Panc1 (cell line): ENCODE data around the gene AGBL4. TPM values are rescaled to one million over a fixed set of nuclear protein-coding genes. Genes with fewer than 3 reads are reported as not detected.

Experiments
- ATAC-seq: fragments of 200-7000 bp; cut with Tn5 transposase; 2 replicates; pipeline ENCODE4 v1.9.1; 2020; ENCODE audit warnings: mild to moderate bottlenecking, moderate library complexity
- BruUV-seq: library from RNA; stranded (reverse); fragments of 400-500 nt; replicated peaks from 2 replicates; lab custom pipeline; 2021; lab: Mats Ljungman, UMichigan
- CTCF ChIA-PET: fragments of 300-600 bp; sonication (Branson Sonifier 250); formaldehyde crosslinking; loops from one replicate; lab custom pipeline; 2022; ENCODE audit warnings: antibody characterized with exemption; lab: Charles Lee
- POLR2A ChIA-PET: fragments of 300-600 bp; sonication (Branson Sonifier 250); formaldehyde crosslinking; loops from one replicate; lab custom pipeline; 2022; ENCODE audit warnings: antibody characterized with exemption; lab: Charles Lee
- DNase-seq: peaks from one replicate; pipeline ENCODE4 v3.0.0-alpha.2; 2010; ENCODE audit warnings: low read depth, low spot score
- H3K27ac ChIP-seq: 2 replicates; pipeline ENCODE4 v1.5.1; 2011; ENCODE audit warnings: mild to moderate bottlenecking, low read length, inconsistent platforms
- H3K27me3 ChIP-seq: fragments of 200-500 bp; sonication (Bioruptor generic); 2 replicates; pipeline ENCODE4 v1.6.0; 2014; ENCODE audit warnings: low read length, inconsistent platforms; ENCODE audit not compliant: control insufficient read depth, insufficient read depth
- H3K36me3 ChIP-seq: fragments of 200-500 bp; sonication (Bioruptor generic); 2 replicates; pipeline ENCODE4 v1.5.1; 2014; ENCODE audit warnings: inconsistent platforms, mild to moderate bottlenecking, low read length, moderate library complexity; ENCODE audit not compliant: control insufficient read depth, insufficient read depth
- H3K4me1 ChIP-seq: 2 replicates; pipeline ENCODE4 v1.5.1; 2011; ENCODE audit warnings: inconsistent platforms, mild to moderate bottlenecking, low read length, moderate library complexity; ENCODE audit not compliant: control insufficient read depth, insufficient read depth
- H3K4me3 ChIP-seq, 2 experiments: 2 replicates each; pipeline ENCODE4 v1.5.1; 2011 to 2012; ENCODE audit warnings: low read depth in 2 of 2, low read length in 2 of 2, mild to moderate bottlenecking in 2 of 2, inconsistent platforms in 1 of 2, moderate library complexity in 1 of 2
- H3K9me3 ChIP-seq: fragments of 200-500 bp; sonication (Bioruptor generic); 2 replicates; pipeline ENCODE4 v1.5.1; 2014; ENCODE audit warnings: low read depth, mild to moderate bottlenecking, inconsistent platforms, low read length, moderate library complexity; ENCODE audit not compliant: control insufficient read depth, insufficient read depth
- POLR2AphosphoS5 ChIP-seq: IDR thresholded peaks from 2 replicates; pipeline ENCODE4 v1.6.1; 2012; ENCODE audit warnings: mild to moderate bottlenecking, low read depth, low read length, moderate library complexity
- SIN3A ChIP-seq: IDR thresholded peaks from 2 replicates; pipeline ENCODE4 v1.6.1; 2012; ENCODE audit warnings: low read depth, mild to moderate bottlenecking, low read length, moderate library complexity, borderline replicate concordance; ENCODE audit not compliant: insufficient read depth
- TCF7L2 ChIP-seq: IDR thresholded peaks from 2 replicates; pipeline ENCODE4 v1.6.1; 2011; ENCODE audit warnings: mild to moderate bottlenecking, low read depth, low read length, inconsistent platforms
- in situ Hi-C: cut with HindIII; loops from 2 replicates; pipeline ENCODE4 v1.10.0; 2016; ENCODE audit warnings: low sequenced_read_pairs, low pct_unique_long_range_greater_than_20kb
- intact Hi-C: fragments of 100-400 bp; cut with micrococcal nuclease; formaldehyde crosslinking; loops from one replicate; pipeline ENCODE4 v1.10.0; 2022; ENCODE audit not compliant: unreplicated experiment
- total RNA-seq: library from RNA; stranded (reverse); gene quantifications from one replicate; pipeline ENCODE4 v1.2.1, GENCODE V29; 2021; ENCODE audit not compliant: unreplicated experiment
- TF ChIP-seq, protein P1 (sequence below), 2 experiments: IDR thresholded peaks; 2 replicates each; pipeline ENCODE4 v1.6.1; 2011 to 2012; ENCODE audit warnings: low read depth in 2 of 2, control low read depth in 1 of 2, low read length in 1 of 2, mild to moderate bottlenecking in 1 of 2, moderate library complexity in 1 of 2; ENCODE audit not compliant: insufficient read depth in 1 of 2
- TF ChIP-seq, protein P2 (sequence below): fragments of 450-650 bp; IDR thresholded peaks from 2 replicates; pipeline ENCODE4 v1.5.1; 2017; ENCODE audit warnings: mild to moderate bottlenecking

Gene AGBL4
- total RNA-seq, 1 experiment from 2014 or later: not detected

DNA sequence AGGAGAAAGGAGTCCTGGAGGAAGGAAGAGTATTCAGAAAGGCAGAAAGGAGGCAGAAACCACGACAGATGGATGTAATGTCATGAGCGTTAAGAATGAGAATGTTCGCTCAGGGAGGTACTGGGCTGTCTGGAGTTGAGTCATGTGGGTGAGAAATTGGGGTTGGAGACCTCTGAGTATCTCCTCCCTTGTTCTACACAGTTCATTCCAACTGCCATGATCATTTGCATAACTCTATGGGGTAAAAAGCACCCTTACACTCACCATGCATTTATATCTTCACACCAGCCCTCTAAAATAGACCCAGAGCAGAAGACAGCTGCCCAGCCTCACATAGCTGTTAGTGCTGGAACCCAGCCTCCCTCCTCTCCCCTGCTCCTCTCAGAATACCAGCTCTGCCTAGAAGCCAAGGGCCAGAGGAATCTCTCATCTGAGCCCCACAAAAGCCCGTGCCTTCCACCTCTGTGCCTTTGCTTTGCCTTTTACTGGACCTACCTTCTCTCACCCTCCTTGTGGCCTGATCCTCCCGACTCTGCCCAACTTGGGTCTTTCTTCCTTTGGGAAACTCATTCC lies 1332.2 kb downstream of the AGBL4 start:
- POLR2A ChIA-PET: no interaction called here
- no peak overlapping the region for H3K27ac ChIP-seq
- H3K4me3 ChIP-seq: no peak overlapping the region
- no peak for ATAC-seq
- no peaks in the 10 kb centered on the region for H3K36me3 ChIP-seq
- in situ Hi-C loops (no loop called here), intact Hi-C loops (no loop called here)
- TF ChIP-seq, protein P1, sequence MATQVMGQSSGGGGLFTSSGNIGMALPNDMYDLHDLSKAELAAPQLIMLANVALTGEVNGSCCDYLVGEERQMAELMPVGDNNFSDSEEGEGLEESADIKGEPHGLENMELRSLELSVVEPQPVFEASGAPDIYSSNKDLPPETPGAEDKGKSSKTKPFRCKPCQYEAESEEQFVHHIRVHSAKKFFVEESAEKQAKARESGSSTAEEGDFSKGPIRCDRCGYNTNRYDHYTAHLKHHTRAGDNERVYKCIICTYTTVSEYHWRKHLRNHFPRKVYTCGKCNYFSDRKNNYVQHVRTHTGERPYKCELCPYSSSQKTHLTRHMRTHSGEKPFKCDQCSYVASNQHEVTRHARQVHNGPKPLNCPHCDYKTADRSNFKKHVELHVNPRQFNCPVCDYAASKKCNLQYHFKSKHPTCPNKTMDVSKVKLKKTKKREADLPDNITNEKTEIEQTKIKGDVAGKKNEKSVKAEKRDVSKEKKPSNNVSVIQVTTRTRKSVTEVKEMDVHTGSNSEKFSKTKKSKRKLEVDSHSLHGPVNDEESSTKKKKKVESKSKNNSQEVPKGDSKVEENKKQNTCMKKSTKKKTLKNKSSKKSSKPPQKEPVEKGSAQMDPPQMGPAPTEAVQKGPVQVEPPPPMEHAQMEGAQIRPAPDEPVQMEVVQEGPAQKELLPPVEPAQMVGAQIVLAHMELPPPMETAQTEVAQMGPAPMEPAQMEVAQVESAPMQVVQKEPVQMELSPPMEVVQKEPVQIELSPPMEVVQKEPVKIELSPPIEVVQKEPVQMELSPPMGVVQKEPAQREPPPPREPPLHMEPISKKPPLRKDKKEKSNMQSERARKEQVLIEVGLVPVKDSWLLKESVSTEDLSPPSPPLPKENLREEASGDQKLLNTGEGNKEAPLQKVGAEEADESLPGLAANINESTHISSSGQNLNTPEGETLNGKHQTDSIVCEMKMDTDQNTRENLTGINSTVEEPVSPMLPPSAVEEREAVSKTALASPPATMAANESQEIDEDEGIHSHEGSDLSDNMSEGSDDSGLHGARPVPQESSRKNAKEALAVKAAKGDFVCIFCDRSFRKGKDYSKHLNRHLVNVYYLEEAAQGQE (IDR thresholded peaks at IDR 0.05; ENCODE audit: insufficient read depth in 1 of 2, low read depth in 2 of 2, low read length in 1 of 2): no peak
- TF ChIP-seq POLR2AphosphoS5: no peak
- no peak for TF ChIP-seq TCF7L2
- no peak for TF ChIP-seq SIN3A
- TF ChIP-seq, protein P2, sequence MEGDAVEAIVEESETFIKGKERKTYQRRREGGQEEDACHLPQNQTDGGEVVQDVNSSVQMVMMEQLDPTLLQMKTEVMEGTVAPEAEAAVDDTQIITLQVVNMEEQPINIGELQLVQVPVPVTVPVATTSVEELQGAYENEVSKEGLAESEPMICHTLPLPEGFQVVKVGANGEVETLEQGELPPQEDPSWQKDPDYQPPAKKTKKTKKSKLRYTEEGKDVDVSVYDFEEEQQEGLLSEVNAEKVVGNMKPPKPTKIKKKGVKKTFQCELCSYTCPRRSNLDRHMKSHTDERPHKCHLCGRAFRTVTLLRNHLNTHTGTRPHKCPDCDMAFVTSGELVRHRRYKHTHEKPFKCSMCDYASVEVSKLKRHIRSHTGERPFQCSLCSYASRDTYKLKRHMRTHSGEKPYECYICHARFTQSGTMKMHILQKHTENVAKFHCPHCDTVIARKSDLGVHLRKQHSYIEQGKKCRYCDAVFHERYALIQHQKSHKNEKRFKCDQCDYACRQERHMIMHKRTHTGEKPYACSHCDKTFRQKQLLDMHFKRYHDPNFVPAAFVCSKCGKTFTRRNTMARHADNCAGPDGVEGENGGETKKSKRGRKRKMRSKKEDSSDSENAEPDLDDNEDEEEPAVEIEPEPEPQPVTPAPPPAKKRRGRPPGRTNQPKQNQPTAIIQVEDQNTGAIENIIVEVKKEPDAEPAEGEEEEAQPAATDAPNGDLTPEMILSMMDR: no peak
- BruUV-seq: no TSS peak
- CTCF ChIA-PET: no interaction called here
- H3K9me3 ChIP-seq: no peaks in the 10 kb centered on the region
- H3K4me1 ChIP-seq: no peaks in the 10 kb centered on the region
- peaks cover 14% of the 10 kb centered on the region; the same call in 1 of the 2 replicates for H3K27me3 ChIP-seq
- DNase-seq: no peak

DNA sequence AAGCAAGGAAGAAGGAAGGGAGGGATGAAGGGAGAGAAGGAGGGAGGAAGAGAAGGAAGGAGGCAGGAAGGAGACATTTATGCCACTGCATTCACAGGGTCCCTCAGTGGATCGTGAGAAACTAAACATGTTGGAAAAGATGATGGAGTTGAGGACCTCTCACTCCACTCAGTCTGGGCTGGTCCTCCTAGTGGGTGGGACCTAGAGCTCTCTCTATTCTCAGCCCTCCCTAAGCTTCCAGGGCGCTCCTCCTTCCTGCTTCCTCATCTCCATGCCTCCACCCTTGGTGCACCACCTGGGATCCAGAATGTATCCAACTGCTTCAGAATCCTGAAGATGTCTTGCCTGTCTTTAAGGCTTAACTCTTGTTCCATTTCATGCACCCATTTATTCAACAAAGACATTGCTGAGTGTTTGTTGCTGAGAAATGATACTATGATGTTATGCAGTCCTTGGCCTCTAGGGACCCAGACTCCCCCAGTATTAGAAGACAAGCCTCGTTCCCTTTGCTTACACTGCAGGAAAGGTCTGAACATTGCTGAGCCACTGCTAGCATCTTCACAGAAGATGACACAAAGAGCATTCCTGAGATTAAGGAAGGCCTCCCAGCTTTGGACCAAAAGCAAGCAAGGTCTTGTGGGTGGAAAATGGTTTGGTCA lies 1335.5 kb downstream of the AGBL4 start:
- POLR2A ChIA-PET: no interaction called here
- intact Hi-C loops: no loop called here

More for the DNA sequence above, 1335.5 kb downstream of the AGBL4 start:
- TF ChIP-seq, protein P2: peak; percentile 42
- no peak for TF ChIP-seq POLR2AphosphoS5
- no peaks in the 10 kb centered on the region for H3K9me3 ChIP-seq
- CTCF ChIA-PET: no interaction called here
- H3K27ac ChIP-seq: no peak overlapping the region
- no peak overlapping the region for H3K4me3 ChIP-seq
- H3K36me3 ChIP-seq: no peaks in the 10 kb centered on the region
- H3K4me1 ChIP-seq: no peaks in the 10 kb centered on the region
- DNase-seq (no peak), ATAC-seq (peak; percentile 83)
- in situ Hi-C loops: no loop called here
- peaks cover 13% of the 10 kb centered on the region; the same call in 1 of the 2 replicates for H3K27me3 ChIP-seq
- BruUV-seq: no TSS peak
